Measurements from ENCODE around the gene ITGAX. TPM values are rescaled to one million over a fixed set of nuclear protein-coding genes. Genes with fewer than 3 reads are reported as not detected.
A peak's percentile ranks its signal among the peaks of the same experiment; 100 is the strongest.

ITGAX gene
- total RNA-seq, 1 experiment from 2014 or later: 0.80 TPM

- H3K27me3 ChIP-seq (ENCODE audit: control insufficient read depth, insufficient read depth, low read length): no peaks in the 10 kb centered on the region
These were observed 22.4 kb downstream of the ITGAX start for GRCh38 chr16:31377210-31377903.

GRCh38 chr16:31380201-31380600, 25.2 kb downstream of the ITGAX start:
- no peak for DNase-seq
- H3K4me3 ChIP-seq (ENCODE audit: insufficient read depth, low read depth, low read length): no peak overlapping the region
- H3K36me3 ChIP-seq (replicated peaks; ENCODE audit: control insufficient read depth, insufficient read depth, low read length): no peaks in the 10 kb centered on the region
- H3K27me3 ChIP-seq (ENCODE audit: control insufficient read depth, insufficient read depth, low read length): no peaks in the 10 kb centered on the region

More at GRCh38 chr16:31377210-31377903, 22.4 kb downstream of the ITGAX start:
- no peak for DNase-seq
- Histone ChIP-seq H3K36me3 (replicated peaks; ENCODE audit: control insufficient read depth, insufficient read depth, low read length) (no peaks in the 10 kb centered on the region), H3K4me3 (ENCODE audit: insufficient read depth, low read depth, low read length) (no peak overlapping the region)

DNA sequence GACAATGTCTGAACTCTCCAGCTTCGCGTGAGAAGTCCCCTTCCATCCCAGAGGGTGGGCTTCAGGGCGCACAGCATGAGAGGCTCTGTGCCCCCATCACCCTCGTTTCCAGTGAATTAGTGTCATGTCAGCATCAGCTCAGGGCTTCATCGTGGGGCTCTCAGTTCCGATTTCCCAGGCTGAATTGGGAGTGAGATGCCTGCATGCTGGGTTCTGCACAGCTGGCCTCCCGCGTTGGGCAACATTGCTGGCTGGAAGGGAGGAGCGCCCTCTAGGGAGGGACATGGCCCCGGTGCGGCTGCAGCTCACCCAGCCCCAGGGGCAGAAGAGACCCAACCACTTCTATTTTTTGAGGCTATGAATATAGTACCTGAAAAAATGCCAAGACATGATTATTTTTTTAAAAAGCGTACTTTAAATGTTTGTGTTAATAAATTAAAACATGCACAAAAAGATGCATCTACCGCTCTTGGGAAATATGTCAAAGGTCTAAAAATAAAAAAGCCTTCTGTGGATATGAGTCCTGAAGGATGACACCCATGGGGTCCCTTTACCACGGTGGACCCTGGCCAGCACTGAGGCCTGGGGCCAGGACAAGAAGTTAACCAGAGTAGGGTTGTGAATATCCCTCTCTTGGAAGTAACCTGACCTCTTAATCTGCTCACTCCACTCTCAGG, 27.6 kb downstream of the ITGAX start:
- Histone ChIP-seq H3K4me3 (ENCODE audit: insufficient read depth, low read depth, low read length) (no peak overlapping the region), H3K27me3 (ENCODE audit: control insufficient read depth, insufficient read depth, low read length) (no peaks in the 10 kb centered on the region)
- DNase-seq: peak; percentile 92

GRCh38 chr16:31385680-31386079, 30.7 kb downstream of the ITGAX start:
- Histone ChIP-seq H3K27me3 (ENCODE audit: control insufficient read depth, insufficient read depth, low read length) (no peaks in the 10 kb centered on the region), H3K4me3 (ENCODE audit: insufficient read depth, low read depth, low read length) (no peak overlapping the region), H3K36me3 (replicated peaks; ENCODE audit: control insufficient read depth, insufficient read depth, low read length) (no peaks in the 10 kb centered on the region)
- no peak for DNase-seq

More for the DNA sequence above, 27.6 kb downstream of the ITGAX start:
- no peaks in the 10 kb centered on the region for H3K36me3 ChIP-seq (replicated peaks; ENCODE audit: control insufficient read depth, insufficient read depth, low read length)

GRCh38 chr16:31386157-31386984, 31.4 kb downstream of the ITGAX start:
- no peak overlapping the region for H3K4me3 ChIP-seq (ENCODE audit: insufficient read depth, low read depth, low read length)
- no peaks in the 10 kb centered on the region for H3K27me3 ChIP-seq (ENCODE audit: control insufficient read depth, insufficient read depth, low read length)
- H3K36me3 ChIP-seq (replicated peaks; ENCODE audit: control insufficient read depth, insufficient read depth, low read length): no peaks in the 10 kb centered on the region
- DNase-seq: peak; percentile 54

GRCh38 chr16:31388535-31388934, 33.6 kb downstream of the ITGAX start:
- Histone ChIP-seq H3K4me3 (ENCODE audit: insufficient read depth, low read depth, low read length) (no peak overlapping the region), H3K36me3 (replicated peaks; ENCODE audit: control insufficient read depth, insufficient read depth, low read length) (no peaks in the 10 kb centered on the region), H3K27me3 (ENCODE audit: control insufficient read depth, insufficient read depth, low read length) (no peaks in the 10 kb centered on the region)
- DNase-seq: no peak

GRCh38 chr16:31390504-31391041, 35.6 kb downstream of the ITGAX start:
- Histone ChIP-seq H3K4me3 (ENCODE audit: insufficient read depth, low read depth, low read length) (no peak overlapping the region), H3K27me3 (ENCODE audit: control insufficient read depth, insufficient read depth, low read length) (no peaks in the 10 kb centered on the region), H3K36me3 (replicated peaks; ENCODE audit: control insufficient read depth, insufficient read depth, low read length) (no peaks in the 10 kb centered on the region)
- no peak for DNase-seq

- no peak for DNase-seq
- Histone ChIP-seq H3K27me3 (ENCODE audit: control insufficient read depth, insufficient read depth, low read length) (no peaks in the 10 kb centered on the region), H3K4me3 (ENCODE audit: insufficient read depth, low read depth, low read length) (no peak within 1 kb of the TSS), H3K36me3 (replicated peaks; ENCODE audit: control insufficient read depth, insufficient read depth, low read length) (no peaks in the 10 kb centered on the region)
These were observed 38.1 kb downstream of the ITGAX start, which contains the start of gene ITGAD for GRCh38 chr16:31393056-31393455. Gene ITGAD (plus strand): TSS chr16:31393335. CDS start chr16:31393361, 26 bp downstream.

- H3K27me3 ChIP-seq (ENCODE audit: control insufficient read depth, insufficient read depth, low read length): no peaks in the 10 kb centered on the region
- no peak overlapping the region for H3K4me3 ChIP-seq (ENCODE audit: insufficient read depth, low read depth, low read length)
- no peak for DNase-seq
- no peaks in the 10 kb centered on the region for H3K36me3 ChIP-seq (replicated peaks; ENCODE audit: control insufficient read depth, insufficient read depth, low read length)
These were observed 40.7 kb downstream of the ITGAX start for GRCh38 chr16:31395647-31396046.

GRCh38 chr16:31397096-31397660, 42.2 kb downstream of the ITGAX start:
- Histone ChIP-seq H3K27me3 (ENCODE audit: control insufficient read depth, insufficient read depth, low read length) (no peaks in the 10 kb centered on the region), H3K36me3 (replicated peaks; ENCODE audit: control insufficient read depth, insufficient read depth, low read length) (no peaks in the 10 kb centered on the region), H3K4me3 (ENCODE audit: insufficient read depth, low read depth, low read length) (no peak overlapping the region)
- no peak for DNase-seq

GRCh38 chr16:31397701-31398100, 42.7 kb downstream of the ITGAX start:
- Histone ChIP-seq H3K36me3 (replicated peaks; ENCODE audit: control insufficient read depth, insufficient read depth, low read length) (no peaks in the 10 kb centered on the region), H3K27me3 (ENCODE audit: control insufficient read depth, insufficient read depth, low read length) (no peaks in the 10 kb centered on the region), H3K4me3 (ENCODE audit: insufficient read depth, low read depth, low read length) (no peak overlapping the region)
- DNase-seq: no peak

DNA sequence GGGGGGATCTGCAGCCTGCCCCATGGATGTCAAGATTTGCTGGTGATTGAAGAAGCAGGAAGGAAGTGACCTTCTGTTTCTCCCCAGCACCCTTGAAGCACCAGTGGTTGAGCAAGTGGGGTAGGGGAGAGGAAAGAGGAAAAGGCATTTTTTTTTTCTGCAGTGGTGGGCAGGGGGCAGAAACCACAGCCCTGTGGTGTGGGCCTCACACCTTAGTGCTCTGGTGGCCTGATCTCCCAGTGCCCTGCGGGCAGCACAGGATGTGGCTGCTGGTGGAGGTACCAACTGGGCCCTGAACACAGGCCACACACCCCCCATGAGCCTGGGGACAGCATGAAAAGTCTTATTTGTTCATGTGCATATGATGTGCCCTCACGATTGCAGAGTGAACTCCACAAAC, 45.2 kb downstream of the ITGAX start:
- no peaks in the 10 kb centered on the region for H3K27me3 ChIP-seq (ENCODE audit: control insufficient read depth, insufficient read depth, low read length)
- DNase-seq: no peak
- no peak overlapping the region for H3K4me3 ChIP-seq (ENCODE audit: insufficient read depth, low read depth, low read length)
- no peaks in the 10 kb centered on the region for H3K36me3 ChIP-seq (replicated peaks; ENCODE audit: control insufficient read depth, insufficient read depth, low read length)

DNA sequence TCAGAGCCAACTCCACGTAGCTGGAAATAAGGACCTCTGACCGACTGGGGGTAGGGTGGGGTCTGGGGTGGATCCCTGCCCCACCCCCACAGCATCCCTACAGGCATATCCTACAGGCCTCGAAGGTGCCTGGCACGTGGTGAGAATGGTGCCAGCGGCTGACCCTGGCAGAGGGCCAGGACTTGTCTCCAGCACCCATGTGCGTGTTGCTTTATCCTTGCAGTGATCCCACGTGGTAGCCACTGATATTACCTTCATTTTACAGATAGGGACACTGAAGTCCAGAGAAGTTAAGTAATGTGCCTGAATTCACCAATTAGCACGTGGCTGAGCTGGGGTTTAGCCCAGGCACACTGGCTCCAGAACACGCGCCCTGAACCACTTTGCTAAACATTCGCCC, 46.5 kb downstream of the ITGAX start:
- no peak for DNase-seq
- H3K4me3 ChIP-seq (ENCODE audit: insufficient read depth, low read depth, low read length): no peak overlapping the region
- no peaks in the 10 kb centered on the region for H3K27me3 ChIP-seq (ENCODE audit: control insufficient read depth, insufficient read depth, low read length)
- no peaks in the 10 kb centered on the region for H3K36me3 ChIP-seq (replicated peaks; ENCODE audit: control insufficient read depth, insufficient read depth, low read length)

DNA sequence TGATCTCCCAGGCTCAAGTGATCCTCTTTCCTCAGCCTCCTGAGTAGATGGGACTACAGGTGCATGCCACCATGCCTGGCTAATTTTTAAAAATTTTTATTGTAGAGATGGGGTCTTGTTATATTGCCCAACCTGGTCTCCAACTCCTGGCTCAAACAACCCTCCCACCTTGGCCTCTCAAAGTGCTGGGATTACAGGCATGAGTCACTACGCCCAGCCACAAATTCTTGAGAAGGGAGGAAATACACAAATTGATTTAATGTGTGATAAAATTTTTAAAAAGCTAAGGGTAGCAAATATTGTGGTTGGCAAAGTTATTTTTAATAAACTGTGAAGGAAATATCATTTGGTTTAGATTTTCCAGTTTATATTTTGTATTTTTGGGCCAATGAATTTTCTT, 47.7 kb downstream of the ITGAX start:
- no peak overlapping the region for H3K4me3 ChIP-seq (ENCODE audit: insufficient read depth, low read depth, low read length)
- no peaks in the 10 kb centered on the region for H3K27me3 ChIP-seq (ENCODE audit: control insufficient read depth, insufficient read depth, low read length)
- H3K36me3 ChIP-seq (replicated peaks; ENCODE audit: control insufficient read depth, insufficient read depth, low read length): no peaks in the 10 kb centered on the region

More for the DNA sequence above, 47.7 kb downstream of the ITGAX start:
- DNase-seq: no peak
